GM21717 (cell line): ENCODE data around the gene HIF3A.
"Not testable (repeated sequence)": the region's sequence is repeated elsewhere in the genome, so short reads cannot be mapped to it uniquely, and the experiment has no call there.

Source experiments
- ATAC-seq: cut with Tn5 transposase; IDR thresholded peaks from one replicate; pipeline ENCODE4 v1.9.1; 2021; ENCODE audit warnings: mild to moderate bottlenecking, moderate library complexity; ENCODE audit not compliant: unreplicated experiment

HIF3A gene

GRCh38 chr19:46291829-46292228, 5.0 kb upstream of the HIF3A start:
- ATAC-seq = no peak

GRCh38 chr19:46294494-46294893, 2.3 kb upstream of the HIF3A start:
- ATAC-seq = no peak

GRCh38 chr19:46295401-46296201, 1.2 kb upstream of the HIF3A start:
- ATAC-seq = no peak

- ATAC-seq = no peak
These were observed 701 bp upstream of the HIF3A start for GRCh38 chr19:46296202-46296480.

DNA sequence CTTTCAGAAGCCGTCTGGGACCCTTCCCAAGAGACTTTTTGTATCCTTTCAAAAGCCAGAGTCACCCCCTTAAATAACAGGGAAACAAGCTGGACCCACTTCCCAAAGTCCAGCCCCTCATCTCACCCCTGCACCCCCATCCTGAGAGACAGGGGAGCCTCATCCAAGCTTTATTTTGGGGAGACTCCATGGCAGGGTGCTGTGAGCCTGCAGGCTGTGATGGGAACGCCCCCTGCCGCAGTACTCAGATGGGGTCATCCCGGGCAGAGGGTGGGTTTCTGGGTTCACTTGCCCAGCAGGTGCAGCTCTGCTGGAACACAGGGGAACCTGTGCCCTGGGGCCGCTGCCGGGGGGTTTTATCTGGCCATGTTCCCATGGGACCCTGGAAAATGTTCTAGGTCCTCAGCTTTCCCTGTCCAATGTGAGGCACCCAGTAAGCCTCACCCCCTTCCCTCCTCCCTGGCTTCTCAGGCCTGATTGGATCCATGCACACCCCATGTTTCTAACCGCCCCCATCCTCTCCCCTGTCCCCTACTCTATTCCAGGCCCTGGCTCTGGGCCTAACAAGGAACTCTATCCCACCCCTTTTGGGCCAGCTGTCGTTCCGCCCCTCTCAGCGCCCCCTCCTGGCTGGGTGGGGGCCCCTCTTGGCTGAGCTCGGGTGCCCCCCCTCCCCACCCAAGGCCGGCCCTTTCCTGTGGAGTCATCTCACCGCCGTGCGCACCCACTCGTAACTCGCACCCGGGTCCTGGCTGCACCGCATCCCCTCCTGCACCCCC, 1.0 kb downstream of the HIF3A start:
- no peak for ATAC-seq

- no peak for ATAC-seq
These were observed 1.7 kb downstream of the HIF3A start for GRCh38 chr19:46298479-46299003.

DNA sequence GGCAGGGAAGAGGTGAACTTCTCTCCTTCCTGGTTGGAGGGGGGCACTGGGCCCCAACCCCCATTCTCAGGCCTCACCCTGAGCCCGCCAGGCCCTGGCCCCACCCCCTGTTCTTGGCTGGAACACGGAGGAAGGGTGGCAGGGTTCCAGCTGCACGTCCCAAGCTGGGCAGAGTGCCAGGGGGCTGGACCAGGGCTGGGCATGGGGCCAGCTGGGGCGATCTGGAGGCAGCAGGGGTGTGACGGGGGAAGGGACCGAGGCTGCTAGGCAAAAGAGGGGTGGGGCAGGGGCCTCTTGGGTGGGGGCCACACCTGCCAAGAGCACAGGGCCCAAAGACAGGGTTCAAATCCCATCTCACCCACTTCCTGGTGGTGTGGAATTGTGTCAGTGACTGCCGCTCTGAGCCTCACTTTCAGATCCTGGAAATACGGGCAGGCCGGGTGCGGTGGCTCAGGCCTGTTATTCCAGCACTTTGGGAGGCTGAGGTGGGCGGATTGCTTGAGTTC, 2.2 kb downstream of the HIF3A start:
- no peak for ATAC-seq

DNA sequence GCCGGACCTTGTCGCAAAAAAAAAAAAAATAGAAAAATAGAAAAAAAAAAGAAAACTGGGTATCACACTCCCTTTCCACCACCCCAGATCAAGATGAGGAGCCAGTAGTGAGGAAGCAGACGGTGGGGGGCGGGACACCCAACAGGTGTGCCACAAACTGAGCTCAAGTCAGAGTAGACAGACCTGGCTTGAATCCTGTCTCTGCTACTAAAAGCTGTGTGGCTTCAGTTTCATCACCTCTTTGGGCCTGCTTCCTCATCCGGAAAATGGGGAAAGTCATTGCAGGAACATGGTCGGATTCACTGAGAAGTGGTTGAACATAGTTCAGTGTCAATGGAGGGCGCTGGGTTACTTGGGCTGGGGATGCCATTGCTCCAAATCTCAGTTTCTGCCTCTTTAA, 2.9 kb downstream of the HIF3A start:
- no peak for ATAC-seq

GRCh38 chr19:46303322-46303690, 6.5 kb downstream of the HIF3A start:
- no peak for ATAC-seq

- ATAC-seq = no peak
These were observed 7.0 kb downstream of the HIF3A start for GRCh38 chr19:46303691-46304397.

DNA sequence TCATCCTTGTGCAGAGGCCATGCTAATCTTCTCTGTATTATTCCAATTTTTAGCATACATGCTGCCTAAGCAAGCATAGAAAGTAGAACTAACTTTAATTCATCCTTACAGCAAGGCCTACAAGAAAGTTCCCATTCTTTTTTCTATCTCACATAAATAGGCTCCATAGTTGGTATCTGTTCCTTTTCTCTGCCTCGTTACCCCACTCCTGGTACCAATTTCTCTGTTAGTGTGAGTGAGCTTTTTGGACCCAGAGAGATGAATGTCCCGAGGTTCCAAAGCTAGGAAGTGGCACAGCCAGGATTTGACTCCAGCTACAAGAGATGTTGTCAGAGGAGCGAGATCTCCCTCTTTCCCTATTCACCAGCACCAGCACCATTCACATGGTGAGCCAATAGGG, 9.7 kb downstream of the HIF3A start:
- no peak for ATAC-seq

DNA sequence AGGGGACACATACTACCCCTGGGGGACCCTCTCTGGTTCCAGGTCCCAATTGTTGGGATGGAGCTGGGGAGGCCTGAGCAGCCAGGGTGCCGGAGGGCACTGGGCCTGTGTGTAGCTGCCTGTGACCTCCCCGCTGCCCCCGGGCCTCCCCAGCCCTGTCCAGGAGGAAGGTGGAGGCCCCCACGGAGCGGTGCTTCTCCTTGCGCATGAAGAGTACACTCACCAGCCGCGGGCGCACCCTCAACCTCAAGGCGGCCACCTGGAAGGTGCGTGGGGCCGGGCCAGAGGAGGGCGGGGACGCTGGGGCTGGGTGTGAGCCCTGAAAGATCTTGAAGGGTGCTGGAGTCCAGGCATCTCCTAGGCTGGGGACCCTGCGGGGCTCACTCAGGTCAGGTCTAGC, 11.7 kb downstream of the HIF3A start:
- ATAC-seq = no peak

GRCh38 chr19:46309056-46309455, 12.2 kb downstream of the HIF3A start:
- no peak for ATAC-seq

DNA sequence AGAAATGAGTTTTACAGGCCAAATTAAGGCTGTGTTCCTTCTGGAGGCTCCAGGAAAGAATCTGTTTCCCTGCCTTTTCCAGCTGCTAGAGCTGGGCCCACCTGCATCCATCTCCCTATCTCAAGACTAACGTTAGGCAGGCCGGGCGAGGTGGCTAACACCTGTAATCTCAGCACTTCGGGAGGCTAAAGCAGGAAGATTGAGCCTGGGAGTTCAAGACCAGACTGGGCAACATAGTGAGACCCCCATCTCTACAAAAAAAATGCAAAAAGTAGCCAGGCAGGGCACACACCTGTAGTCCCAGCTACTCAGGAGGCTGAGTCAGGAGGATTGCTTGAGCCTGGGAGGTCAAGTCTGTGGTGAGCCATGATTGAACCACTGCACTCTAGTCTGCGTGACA, 14.6 kb downstream of the HIF3A start:
- no peak for ATAC-seq

DNA sequence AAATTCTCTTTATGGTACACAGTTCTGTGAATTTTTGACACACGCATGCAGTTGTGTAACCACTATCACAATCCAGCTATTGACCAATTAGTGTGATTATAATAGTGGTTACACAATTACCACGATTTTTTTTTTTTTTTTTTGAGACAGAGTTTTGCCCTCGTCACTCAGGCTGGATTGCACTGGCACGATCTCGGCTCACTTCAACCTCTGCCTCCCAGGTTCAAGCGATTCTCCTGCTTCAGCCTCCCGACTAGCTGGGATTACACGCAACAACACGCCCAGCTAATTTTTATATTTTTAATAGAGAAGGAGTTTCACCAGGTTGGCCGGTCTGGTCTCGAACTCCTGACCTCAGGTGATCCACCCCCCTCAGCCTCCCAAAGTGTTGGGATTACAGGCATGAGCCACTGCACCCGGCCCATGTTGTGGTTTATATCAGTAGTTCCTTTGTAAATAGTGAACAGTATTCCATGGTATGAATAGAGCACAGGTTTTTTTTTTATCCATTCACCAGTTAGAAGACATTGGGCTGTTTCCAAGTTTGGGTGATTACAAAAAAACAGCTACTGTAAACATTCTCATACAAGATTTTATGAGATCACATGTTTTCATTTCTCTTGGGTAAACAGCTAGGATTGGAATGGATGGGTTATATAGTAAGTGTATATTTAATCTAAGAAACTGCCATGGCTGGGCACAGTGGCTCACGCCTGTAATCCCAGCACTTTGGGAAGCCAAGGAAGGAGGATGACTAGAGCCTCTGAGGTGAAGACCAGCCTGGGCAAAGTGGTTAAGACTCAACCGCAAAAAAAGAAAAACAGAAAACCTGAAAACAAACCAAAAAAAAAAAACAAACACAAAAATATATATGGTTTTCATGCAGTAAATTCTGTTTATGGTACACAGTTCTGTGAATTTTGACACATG, 17.0 kb downstream of the HIF3A start:
- not testable (repeated sequence) for ATAC-seq

DNA sequence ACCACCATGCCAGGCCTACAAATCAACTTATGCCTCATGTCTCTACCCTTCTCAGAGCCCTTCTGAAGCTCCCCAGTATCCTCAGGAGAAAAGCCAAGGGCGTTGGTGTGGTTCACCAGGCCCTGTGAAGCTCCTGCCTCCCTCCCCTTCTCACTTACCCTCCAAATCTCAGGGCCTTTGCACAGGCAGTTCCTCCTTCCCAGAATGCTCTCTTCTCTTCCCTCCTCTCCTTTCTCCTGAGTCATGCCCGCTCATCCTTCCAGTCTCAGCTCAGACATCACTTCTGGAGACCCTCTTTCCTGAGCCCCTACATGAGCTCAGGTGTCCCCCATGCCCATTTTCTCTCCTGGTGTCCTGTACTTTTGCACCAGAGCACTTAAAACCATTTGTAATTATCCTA, 20.5 kb downstream of the HIF3A start:
- ATAC-seq = no peak

GRCh38 chr19:46319613-46320012, 22.8 kb downstream of the HIF3A start:
- no peak for ATAC-seq

DNA sequence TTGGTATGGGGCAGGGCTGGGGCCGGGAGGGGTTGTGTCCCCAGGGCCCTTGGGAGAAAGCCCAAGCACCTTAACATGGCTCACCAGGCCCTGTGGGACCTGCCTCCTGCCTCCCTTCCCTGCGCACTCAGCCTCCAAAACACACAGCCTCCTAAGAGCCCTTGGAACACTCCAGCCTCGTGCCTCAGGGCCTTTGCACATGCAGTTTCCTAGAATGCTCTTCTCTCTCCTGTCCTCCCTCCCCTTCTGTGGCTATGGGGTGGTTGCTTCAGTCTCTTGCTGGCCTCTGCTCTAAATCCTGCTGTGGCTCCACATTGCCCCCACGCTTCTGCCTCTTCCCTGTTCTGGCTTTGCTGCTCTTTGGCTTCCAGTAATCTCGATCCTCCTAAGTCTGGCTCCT, 23.7 kb downstream of the HIF3A start:
- ATAC-seq = no peak

DNA sequence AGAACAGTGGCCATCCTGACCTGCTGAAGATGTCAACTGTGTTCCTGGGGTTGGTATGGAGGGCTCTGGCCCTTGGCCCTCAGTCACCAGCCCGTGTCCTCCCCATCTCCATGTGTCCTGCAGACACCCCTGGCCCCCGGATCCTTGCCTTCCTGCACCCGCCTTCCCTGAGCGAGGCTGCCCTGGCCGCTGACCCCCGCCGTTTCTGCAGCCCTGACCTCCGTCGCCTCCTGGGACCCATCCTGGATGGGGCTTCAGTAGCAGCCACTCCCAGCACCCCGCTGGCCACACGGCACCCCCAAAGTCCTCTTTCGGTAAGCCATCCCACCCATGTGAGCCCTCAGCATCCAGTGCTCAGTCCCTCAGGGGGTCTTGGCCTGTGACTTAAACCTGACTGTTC, 24.8 kb downstream of the HIF3A start:
- ATAC-seq = no peak

- not testable (repeated sequence) for ATAC-seq
These were observed 26.4 kb downstream of the HIF3A start for GRCh38 chr19:46323227-46323626.
